Superior temporal gyrus (tissue), 1 donor: ENCODE results near the gene CEND1.
A peak's percentile ranks its signal among the peaks of the same experiment; 100 is the strongest.

Experiments
- DNase-seq: peaks from one replicate; pipeline ENCODE4 v3.0.0-alpha.2; 2016; ENCODE audit errors: extremely low spot score

CEND1 gene

GRCh38 chr11:789943-790342 is at the start of gene CEND1:
TSS of gene CEND1 (minus strand) at chr11:790090. CDS start at chr11:788576, 1,514 bp downstream.
- DNase-seq, result peak; percentile 78

- DNase-seq, result no peak
These were observed 49.4 kb upstream of the CEND1 start for GRCh38 chr11:839280-839623.

- no peak for DNase-seq
These were observed 48.8 kb upstream of the CEND1 start for GRCh38 chr11:838441-839279.

GRCh38 chr11:837990-838307 is 48.1 kb upstream of the CEND1 start:
- no peak for DNase-seq

GRCh38 chr11:837189-837989 is 47.5 kb upstream of the CEND1 start:
- DNase-seq, result no peak

- DNase-seq, result no peak
These were observed 46.8 kb upstream of the CEND1 start for GRCh38 chr11:836700-837099.

GRCh38 chr11:836274-836673 is 46.4 kb upstream of the CEND1 start:
- no peak for DNase-seq

- DNase-seq, result no peak
These were observed 44.8 kb upstream of the CEND1 start for GRCh38 chr11:834371-835316.

GRCh38 chr11:833849-834311 is 44.0 kb upstream of the CEND1 start:
- DNase-seq, result no peak

- DNase-seq, result no peak
These were observed 43.4 kb upstream of the CEND1 start for GRCh38 chr11:833114-833791.

GRCh38 chr11:832529-833113 is 42.7 kb upstream of the CEND1 start, which contains the start of gene CD151:
TSS of gene CD151 (plus strand) at chr11:832952. CDS start at chr11:836070, 3,118 bp downstream.
- no peak for DNase-seq

GRCh38 chr11:831961-832528 is 42.2 kb upstream of the CEND1 start:
- DNase-seq, result no peak

- DNase-seq, result no peak
These were observed 41.4 kb upstream of the CEND1 start for GRCh38 chr11:831118-831864.

GRCh38 chr11:830295-831117 is 40.6 kb upstream of the CEND1 start:
- DNase-seq, result no peak

- DNase-seq, result no peak
These were observed 40.0 kb upstream of the CEND1 start for GRCh38 chr11:829847-830294.

- DNase-seq, result no peak
These were observed 39.4 kb upstream of the CEND1 start for GRCh38 chr11:829176-829846.

- no peak for DNase-seq
These were observed 38.8 kb upstream of the CEND1 start for GRCh38 chr11:828506-829175.

- DNase-seq, result no peak
These were observed 38.0 kb upstream of the CEND1 start, which contains the start of gene CRACR2B for GRCh38 chr11:827897-828192. TSS of gene CRACR2B (plus strand) at chr11:827919. CDS start at chr11:828608, 689 bp downstream.
